Measurements from ENCODE around the gene CACNA2D3. TPM values are rescaled to one million over a fixed set of nuclear protein-coding genes. Genes with fewer than 3 reads are reported as not detected.

The CACNA2D3 gene
- total RNA-seq, 1 donor from 2014 or later: 10.0 TPM

GRCh38 chr3:54831112-54831511 is 708.8 kb downstream of the CACNA2D3 start:
- DNase-seq: no peak
- Mint-ChIP-seq H3K4me3 (ENCODE audit: unreplicated experiment) (no peak overlapping the region), H3K27me3 (ENCODE audit: unreplicated experiment) (peaks cover 2% of the 10 kb centered on the region), H3K36me3 (ENCODE audit: unreplicated experiment) (no peaks in the 10 kb centered on the region), H3K4me1 (ENCODE audit: low read depth, unreplicated experiment) (no peaks in the 10 kb centered on the region), H3K9me3 (ENCODE audit: unreplicated experiment) (peaks cover 1% of the 10 kb centered on the region), H3K27ac (ENCODE audit: unreplicated experiment) (no peak overlapping the region)
- TF ChIP-seq CTCF (IDR thresholded peaks at IDR 0.05; ENCODE audit: partially characterized antibody, unreplicated experiment): no peak

GRCh38 chr3:54832876-54833275 is 710.5 kb downstream of the CACNA2D3 start:
- TF ChIP-seq CTCF (IDR thresholded peaks at IDR 0.05; ENCODE audit: partially characterized antibody, unreplicated experiment): no peak
- no peak overlapping the region for H3K4me3 Mint-ChIP-seq (ENCODE audit: unreplicated experiment)
- no peak overlapping the region for H3K27ac Mint-ChIP-seq (ENCODE audit: unreplicated experiment)
- no peaks in the 10 kb centered on the region for H3K4me1 Mint-ChIP-seq (ENCODE audit: low read depth, unreplicated experiment)
- no peak for DNase-seq
- no peaks in the 10 kb centered on the region for H3K36me3 Mint-ChIP-seq (ENCODE audit: unreplicated experiment)
- peaks cover 1% of the 10 kb centered on the region for H3K9me3 Mint-ChIP-seq (ENCODE audit: unreplicated experiment)
- H3K27me3 Mint-ChIP-seq (ENCODE audit: unreplicated experiment): peaks cover 2% of the 10 kb centered on the region

- H3K4me3 Mint-ChIP-seq (ENCODE audit: unreplicated experiment): no peak overlapping the region
- no peak overlapping the region for H3K27ac Mint-ChIP-seq (ENCODE audit: unreplicated experiment)
- H3K27me3 Mint-ChIP-seq (ENCODE audit: unreplicated experiment): peaks cover 2% of the 10 kb centered on the region
- peaks cover 1% of the 10 kb centered on the region for H3K9me3 Mint-ChIP-seq (ENCODE audit: unreplicated experiment)
- H3K36me3 Mint-ChIP-seq (ENCODE audit: unreplicated experiment): no peaks in the 10 kb centered on the region
- H3K4me1 Mint-ChIP-seq (ENCODE audit: low read depth, unreplicated experiment): no peaks in the 10 kb centered on the region
- no peak for TF ChIP-seq CTCF (IDR thresholded peaks at IDR 0.05; ENCODE audit: partially characterized antibody, unreplicated experiment)
- DNase-seq: no peak
Measured at GRCh38 chr3:54835701-54836100, 713.3 kb downstream of the CACNA2D3 start.

- H3K4me1 Mint-ChIP-seq (ENCODE audit: low read depth, unreplicated experiment): no peaks in the 10 kb centered on the region
- no peaks in the 10 kb centered on the region for H3K36me3 Mint-ChIP-seq (ENCODE audit: unreplicated experiment)
- no peak for DNase-seq
- H3K4me3 Mint-ChIP-seq (ENCODE audit: unreplicated experiment): no peak overlapping the region
- H3K27me3 Mint-ChIP-seq (ENCODE audit: unreplicated experiment): peaks cover 2% of the 10 kb centered on the region
- TF ChIP-seq CTCF (IDR thresholded peaks at IDR 0.05; ENCODE audit: partially characterized antibody, unreplicated experiment): no peak
- H3K27ac Mint-ChIP-seq (ENCODE audit: unreplicated experiment): no peak overlapping the region
- peaks cover 1% of the 10 kb centered on the region for H3K9me3 Mint-ChIP-seq (ENCODE audit: unreplicated experiment)
Measured at GRCh38 chr3:54836871-54837270, 714.5 kb downstream of the CACNA2D3 start.

- Mint-ChIP-seq H3K4me3 (ENCODE audit: unreplicated experiment) (no peak overlapping the region), H3K4me1 (ENCODE audit: low read depth, unreplicated experiment) (no peaks in the 10 kb centered on the region), H3K27me3 (ENCODE audit: unreplicated experiment) (peaks cover under 1% of the 10 kb centered on the region), H3K36me3 (ENCODE audit: unreplicated experiment) (no peaks in the 10 kb centered on the region), H3K9me3 (ENCODE audit: unreplicated experiment) (no peaks in the 10 kb centered on the region), H3K27ac (ENCODE audit: unreplicated experiment) (no peak overlapping the region)
- DNase-seq: no peak
- TF ChIP-seq CTCF (IDR thresholded peaks at IDR 0.05; ENCODE audit: partially characterized antibody, unreplicated experiment): no peak
Measured at GRCh38 chr3:54837964-54838363, 715.6 kb downstream of the CACNA2D3 start.
